Amniotic epithelial cell (primary cell): ENCODE measurements around the gene LRFN2.

ENCODE experiments used
- DNase-seq: peaks from one replicate; pipeline ENCODE4 v3.0.0-alpha.2; 2010; ENCODE audit warnings: low read depth

LRFN2 gene

DNA sequence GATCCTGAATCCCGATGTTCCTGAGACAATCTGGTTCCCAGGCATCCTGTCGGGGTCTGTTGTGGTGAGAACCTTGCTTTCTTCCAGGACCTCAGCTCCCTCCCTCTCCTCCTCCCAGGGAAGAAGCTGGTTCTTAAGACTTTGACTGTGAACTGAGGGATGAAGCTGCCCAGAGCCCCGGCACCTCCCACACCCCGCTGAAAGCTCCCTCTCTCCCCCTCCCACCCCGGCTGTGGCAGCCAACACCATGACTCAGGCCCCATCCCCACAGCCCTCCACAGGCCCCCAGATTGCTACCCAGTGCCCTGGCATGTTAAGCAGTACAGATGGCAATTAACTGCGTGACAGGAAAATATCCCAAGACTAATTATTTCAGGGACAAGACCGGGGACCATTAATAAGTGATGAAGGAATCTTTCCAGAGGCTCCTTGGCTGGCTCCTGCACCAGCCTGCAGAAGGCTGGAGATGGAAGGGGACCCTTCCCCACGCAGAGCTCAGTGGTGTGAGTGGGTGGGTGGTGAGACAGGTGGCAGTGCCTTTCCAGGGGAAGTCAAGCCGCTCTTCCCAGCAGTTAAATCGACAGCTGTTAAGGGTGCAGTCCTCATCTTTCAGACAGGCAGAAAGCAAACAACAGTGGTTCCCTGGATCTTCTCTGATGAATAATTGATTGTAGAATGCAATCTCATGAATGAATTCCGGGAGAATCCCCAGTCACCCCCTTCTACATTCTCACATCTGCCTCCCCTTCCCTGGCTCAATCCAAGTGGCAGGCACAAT is 237.9 kb downstream of the LRFN2 start:
- no peak for DNase-seq

DNA sequence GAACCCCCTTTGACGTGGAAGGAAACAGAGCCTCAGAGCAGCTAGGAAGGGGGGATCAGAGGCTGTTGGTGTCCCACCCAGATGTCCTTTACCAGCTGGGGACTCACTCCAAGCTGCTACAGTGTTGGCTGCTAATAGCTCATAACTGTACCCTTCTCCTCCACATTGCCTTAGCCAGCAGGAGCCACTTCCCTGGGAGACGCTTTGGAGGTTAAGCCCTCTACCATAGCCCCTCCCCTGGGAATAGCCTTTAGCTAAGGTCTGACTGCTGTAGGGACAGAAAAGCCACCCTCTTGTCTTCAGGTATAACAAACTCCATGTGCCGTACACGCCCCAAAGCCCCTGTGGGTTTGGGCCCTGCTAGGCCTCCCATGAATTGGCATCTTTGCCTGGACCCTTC is 238.6 kb downstream of the LRFN2 start:
- DNase-seq = no peak

DNA sequence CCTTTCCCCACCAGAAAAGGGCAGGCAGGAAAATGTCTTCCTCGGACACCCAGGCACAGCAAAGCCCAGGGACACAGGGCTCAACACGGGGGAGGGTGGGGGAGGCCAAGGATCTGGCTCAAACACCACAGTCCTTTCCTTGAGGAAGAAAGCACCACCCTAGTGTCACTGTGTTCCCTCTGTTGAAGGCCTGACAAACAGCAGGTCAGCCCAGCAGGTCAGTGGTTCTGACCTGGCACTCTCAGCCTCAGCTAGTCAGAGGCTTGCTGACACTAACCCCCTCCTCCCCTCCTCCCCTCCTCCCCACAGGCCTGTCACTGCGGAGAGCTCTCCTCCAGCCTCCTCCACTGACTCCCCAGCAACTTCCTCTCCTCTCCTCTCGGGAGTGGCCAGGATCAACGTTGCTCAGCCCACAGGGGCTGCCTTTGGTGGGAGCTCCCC is 239.6 kb downstream of the LRFN2 start:
- no peak for DNase-seq

DNA sequence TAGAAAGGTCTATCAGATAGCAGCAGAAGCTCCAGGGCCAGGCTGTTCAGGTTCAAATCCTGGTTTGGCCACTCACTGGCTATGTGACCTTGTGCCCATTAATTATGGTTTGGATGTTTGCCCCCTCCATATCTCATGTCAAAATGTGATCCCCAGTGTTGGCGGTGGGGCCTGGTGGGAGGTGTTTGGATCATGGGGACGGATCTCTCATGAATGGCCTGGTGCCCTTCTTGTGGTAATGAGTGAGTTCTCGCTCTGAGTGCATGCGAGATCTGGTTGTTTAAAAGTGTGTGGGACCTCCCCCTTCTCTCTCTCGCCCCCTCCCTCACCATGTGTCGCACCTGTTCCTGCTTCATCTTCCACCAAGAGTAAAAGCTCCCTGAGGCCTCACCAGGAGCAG is 240.9 kb downstream of the LRFN2 start:
- no peak for DNase-seq

DNA sequence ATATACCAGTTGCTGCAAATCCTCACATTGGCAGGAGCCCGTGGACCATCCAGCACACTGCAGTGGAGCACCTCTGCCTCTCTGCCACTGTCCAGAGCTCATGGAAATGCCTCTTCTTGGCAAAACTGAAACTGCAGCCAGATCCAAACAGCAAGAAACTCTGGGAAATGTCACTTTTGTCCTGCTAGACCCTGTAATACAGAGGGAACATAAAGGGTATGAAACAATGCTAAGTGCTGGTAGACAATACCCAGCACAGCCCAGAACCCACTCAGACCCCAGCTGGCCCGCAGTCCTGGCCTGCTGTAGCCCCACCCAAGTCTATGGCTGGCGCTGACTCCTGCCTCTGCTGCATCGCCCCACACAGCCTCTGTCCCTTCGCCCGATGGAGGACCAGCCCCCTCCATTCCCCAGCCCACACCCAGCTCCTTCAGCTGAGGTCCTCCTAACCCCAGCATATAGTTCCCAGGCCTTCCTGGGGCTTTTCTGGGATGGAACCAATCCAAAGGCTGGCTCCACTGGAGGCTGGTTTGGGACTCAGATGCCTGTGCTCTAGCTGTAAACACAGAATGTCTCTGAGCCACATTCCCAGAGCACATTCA is 242.5 kb downstream of the LRFN2 start:
- DNase-seq = no peak

DNA sequence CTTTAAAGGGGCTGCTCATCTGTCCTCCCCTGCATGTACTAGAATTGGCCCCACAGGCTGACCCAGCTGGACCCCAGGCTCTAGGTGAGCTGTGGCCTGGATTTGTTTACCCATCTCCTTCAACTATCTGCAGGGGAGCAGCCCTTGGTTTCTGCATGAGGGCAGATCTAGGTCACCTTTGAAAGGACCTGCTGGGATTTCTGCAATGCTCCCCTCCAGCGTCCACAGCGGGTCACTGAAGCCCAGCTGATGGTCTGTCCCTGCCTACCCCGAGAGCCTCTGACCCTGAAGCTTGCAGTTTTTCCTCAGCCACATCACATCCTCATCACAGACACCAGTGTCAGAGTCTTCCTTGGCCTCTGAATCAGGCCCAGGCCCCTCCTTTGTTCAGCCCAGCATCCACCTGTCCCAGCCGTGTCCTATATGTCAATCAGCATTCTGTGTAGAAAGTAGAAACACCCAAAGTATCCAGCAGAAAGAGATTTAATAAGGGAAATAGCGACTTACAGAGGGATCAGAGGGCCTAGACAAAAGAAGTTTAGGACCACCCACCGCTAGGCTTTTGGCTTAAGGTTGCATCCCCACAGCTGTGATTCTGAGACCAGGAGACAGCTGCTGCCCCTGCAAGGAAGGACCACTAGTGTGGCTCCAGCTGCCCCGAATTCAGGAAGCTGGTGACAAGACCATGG is 243.1 kb downstream of the LRFN2 start:
- no peak for DNase-seq

DNA sequence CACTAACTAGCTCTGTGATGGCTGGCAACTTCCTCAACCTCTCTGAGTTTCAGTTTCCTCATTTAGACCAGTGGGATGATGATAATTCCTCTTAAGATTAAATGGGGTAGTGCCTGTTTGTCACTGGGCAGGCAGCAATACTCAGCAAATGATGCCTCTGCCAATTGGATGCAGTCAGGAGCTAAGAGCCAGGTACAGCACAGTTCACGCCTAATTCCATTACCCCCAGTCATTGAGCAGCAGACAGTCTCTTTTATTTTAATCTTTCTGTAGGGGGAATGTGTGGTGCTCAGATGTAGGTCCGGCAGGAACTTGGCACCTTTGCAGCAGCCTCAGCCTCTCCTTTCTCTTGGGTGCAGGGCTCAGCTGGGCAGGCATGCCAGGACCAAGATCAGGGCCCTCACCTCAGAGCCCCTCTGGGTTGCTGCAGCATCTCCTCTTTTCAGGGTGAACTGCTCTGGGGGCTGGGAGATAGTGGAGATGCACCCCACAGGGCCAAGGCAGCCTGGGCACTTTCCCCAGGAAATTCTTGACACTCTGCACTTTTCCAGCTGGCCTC is 243.8 kb downstream of the LRFN2 start:
- DNase-seq = no peak

DNA sequence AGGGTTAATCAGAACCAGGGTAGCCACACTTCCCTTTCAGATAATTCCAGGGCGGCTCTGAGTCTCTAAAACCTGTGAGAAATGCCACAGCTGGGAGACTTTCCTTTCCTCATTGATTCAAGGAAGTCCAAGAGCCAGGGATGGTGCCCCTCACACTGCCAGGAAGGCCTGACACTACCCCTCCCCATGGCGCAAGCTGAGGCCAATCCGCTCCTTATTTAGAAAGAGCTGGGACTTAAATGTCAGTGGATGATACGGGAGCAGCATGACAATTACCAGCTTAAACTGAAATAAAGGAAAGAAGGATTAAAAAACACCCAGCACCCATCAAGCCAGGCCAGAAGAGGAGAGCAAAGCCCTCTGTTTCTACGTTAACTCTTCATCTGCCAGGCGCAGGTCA is 244.4 kb downstream of the LRFN2 start:
- DNase-seq = no peak

DNA sequence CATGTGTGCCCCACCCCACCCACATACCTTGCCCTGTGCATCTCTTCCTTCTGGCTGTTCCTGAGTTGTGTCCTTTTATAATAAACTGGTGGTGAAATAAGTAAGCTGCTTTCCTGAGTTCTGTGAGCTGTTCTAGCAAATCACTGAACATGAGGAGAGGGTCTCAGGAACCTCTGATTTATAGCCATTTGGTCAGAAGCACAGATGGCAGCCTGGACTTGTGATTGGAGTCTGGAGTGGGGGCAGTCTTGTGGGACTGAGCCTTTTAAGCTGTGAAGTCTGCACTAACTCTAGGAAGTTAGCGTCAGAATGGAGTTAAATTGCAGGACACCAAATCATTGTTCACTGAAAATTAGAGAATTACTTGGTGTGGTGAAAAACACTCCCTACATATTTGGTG is 245.4 kb downstream of the LRFN2 start:
- no peak for DNase-seq
